HG02852 (cell line): ENCODE results near the gene PLEKHG2.

ENCODE experiments used
- ATAC-seq: cut with Tn5 transposase; IDR thresholded peaks from one replicate; pipeline ENCODE4 v1.9.1; 2021; ENCODE audit warnings: mild to moderate bottlenecking, moderate library complexity; ENCODE audit not compliant: unreplicated experiment

Gene PLEKHG2

DNA sequence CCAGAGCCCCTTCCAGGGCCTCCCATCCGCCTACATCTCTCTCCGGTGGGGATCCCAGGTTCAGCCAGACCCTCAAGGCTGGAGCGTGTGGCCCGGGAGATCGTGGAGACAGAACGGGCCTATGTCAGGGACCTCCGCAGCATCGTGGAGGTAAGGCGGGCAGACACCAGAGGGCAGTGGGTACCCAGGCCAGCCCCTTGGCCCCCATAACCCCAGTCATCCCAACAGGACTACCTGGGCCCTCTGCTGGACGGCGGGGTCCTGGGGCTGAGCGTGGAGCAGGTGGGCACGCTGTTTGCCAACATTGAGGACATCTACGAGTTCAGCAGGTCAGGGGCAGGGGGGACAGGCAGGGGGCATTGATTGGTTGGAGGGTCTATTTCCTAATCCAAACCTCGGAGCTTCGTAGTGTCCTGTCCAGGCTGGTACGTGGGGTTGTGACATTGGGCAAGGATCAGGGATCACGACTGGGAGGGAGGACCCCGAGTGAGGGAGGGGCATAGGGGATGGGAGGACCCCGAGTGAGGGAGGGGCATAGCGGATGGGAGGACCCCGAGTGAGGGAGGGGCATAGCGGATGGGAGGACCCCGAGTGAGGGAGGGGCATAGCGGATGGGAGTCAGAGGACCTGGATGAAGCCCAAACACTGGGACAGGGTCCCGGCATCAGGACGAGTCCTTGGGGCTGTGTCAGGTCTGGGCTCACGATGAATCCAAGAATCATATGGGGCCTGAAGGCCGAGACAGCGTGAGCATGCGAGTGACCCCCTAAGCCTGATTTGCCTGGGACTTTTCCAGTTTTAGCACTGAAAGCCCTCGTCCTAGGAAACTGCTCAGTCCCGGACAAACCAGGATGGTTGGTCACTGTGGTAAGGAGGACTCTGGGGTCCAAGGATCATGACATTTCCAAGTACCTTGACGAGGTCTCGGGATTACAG is 2.9 kb downstream of the PLEKHG2 start:
- no peak for ATAC-seq

DNA sequence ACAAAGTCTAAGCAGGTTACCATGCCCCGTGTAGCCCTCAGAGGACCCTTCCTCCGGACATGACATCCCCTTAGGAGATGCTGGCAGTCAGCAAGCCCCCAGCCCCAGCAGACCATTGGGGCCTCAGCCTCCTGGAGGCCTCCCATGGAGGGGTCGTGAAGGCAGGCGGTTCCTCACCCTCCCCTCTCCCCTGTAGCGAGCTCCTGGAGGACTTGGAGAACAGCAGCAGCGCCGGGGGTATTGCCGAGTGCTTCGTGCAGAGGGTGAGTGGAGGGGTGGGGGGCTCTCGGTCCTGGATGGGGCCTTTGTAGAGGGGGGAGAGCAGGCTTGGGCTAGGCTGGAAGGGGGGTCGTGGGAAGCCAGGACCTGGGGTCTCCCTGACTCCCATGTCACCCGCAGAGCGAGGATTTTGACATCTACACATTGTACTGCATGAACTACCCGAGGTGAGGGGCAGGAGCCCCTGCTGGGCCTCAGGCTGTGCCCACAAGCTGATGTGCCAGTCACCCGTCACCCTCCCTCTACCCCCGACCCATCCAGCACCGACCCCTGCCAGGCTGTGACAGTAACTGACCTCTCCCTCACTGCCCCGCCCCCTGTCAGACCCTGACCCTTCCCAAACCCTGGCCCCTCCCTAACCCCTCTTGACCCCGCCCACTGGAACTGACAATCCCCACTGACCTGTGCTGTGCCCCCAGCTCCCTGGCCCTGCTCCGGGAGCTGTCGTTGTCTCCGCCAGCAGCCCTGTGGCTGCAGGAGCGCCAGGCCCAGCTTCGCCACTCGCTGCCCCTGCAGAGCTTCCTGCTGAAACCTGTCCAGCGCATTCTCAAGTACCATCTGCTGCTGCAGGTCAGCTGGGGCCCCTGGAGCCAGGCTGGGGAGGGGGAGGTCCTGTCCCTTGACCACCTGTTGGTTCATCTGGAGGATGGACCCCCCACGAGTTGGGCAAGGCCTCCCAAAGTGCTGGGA is 4.0 kb downstream of the PLEKHG2 start:
- ATAC-seq = no peak

DNA sequence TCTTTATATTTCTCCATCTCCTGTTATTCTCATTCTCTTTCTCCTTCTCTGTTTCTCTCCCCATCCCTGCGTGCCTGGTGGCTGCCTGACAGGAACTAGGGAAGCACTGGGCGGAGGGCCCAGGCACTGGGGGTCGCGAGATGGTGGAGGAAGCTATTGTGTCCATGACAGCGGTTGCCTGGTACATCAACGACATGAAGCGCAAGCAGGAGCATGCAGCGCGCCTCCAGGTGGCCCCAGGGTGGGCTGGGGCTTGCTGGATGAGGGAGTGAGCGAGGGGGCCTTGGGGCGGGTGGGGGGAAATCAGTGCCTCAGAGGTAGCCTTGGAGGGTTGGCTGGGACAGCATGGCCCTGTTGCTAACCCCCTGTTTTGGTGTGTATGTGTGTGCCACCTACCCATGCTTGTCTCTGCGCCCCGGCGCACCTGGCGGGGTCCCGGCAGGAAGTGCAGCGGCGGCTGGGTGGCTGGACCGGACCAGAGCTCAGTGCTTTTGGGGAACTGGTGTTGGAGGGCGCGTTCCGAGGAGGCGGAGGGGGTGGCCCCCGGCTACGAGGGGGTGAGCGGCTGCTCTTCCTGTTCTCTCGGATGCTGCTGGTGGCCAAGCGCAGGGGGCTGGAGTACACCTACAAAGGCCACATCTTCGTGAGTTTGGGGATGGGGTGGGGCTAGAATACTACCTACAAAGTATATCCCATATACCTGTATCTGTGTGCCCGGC is 5.2 kb downstream of the PLEKHG2 start:
- ATAC-seq = no peak

DNA sequence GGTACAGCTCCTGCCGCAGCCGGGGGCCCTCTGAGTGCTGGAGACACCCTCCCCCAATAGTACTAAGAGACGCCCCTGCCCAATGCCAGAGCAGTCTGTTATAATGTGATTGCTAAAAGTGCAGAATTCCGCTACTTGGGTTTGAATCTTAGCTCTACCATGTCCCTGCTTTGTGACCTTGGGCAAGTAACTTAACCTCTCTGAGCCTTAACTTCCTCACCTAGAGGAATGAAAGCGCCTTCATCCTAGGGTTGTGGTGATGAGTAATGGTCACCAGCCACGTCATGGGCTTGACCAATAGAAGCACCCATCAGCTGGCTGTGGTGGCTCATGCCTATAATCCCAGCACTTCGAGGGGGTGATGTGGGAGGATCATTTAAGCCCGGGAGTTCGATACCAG is 6.5 kb downstream of the PLEKHG2 start:
- ATAC-seq = no peak

DNA sequence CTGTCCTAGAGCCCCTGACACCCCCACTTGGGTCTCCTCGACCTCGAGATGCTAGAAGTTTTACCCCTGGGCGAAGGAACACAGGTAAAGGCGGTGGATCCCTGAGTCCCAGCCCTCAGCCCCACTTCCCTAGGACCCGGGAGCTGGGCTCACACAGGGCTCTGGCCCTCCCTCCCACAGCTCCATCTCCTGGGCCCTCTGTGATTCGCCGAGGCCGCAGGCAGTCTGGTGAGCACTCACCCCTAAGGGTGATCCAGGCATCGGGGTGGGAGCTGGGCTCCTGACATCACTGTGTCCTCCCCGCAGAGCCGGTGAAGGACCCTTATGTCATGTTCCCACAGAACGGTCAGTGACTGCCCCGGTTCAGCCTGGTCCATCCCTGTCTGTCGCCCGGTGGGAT is 8.3 kb downstream of the PLEKHG2 start:
- ATAC-seq = no peak

DNA sequence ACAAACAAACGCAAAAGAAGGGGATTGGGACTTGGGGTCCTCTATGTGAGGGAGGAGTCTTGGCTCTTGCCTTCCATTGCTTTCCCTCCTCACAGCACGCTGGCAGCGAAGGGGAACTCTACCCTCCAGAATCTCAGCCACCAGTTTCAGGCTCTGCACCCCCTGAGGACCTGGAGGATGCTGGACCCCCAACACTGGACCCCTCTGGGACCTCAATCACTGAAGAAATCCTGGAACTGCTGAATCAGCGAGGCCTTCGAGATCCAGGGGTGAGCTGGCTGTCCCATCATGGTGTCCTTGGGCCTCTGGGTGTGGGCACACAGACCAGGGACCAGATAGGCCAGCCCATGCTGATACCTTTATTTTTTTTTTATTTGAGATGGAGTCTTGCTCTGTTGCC is 9.6 kb downstream of the PLEKHG2 start:
- ATAC-seq = no peak

DNA sequence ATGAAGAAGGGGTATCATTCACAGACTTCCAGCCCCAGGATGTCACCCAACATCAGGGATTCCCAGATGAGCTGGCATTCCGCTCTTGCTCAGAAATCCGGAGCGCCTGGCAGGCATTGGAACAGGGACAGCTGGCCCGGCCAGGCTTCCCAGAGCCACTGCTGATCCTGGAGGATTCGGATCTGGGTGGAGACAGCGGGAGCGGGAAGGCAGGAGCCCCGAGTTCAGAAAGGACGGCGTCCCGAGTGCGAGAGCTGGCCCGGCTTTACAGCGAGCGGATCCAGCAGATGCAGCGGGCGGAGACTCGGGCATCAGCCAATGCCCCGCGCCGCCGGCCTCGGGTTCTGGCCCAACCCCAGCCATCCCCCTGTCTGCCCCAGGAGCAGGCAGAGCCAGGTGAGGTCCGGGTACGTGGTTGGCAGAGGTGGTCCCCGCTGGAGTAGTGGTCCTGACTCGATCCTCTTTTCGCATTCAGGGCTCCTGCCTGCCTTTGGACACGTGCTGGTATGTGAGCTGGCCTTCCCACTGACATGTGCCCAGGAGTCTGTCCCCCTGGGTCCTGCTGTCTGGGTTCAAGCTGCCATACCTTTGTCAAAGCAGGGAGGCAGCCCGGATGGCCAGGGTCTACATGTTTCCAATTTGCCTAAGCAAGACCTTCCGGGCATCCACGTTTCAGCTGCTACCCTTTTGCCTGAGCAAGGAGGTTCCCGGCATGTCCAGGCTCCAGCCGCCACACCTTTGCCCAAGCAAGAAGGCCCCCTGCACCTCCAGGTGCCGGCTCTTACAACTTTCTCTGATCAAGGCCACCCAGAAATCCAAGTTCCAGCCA is 11.0 kb downstream of the PLEKHG2 start:
- no peak for ATAC-seq

DNA sequence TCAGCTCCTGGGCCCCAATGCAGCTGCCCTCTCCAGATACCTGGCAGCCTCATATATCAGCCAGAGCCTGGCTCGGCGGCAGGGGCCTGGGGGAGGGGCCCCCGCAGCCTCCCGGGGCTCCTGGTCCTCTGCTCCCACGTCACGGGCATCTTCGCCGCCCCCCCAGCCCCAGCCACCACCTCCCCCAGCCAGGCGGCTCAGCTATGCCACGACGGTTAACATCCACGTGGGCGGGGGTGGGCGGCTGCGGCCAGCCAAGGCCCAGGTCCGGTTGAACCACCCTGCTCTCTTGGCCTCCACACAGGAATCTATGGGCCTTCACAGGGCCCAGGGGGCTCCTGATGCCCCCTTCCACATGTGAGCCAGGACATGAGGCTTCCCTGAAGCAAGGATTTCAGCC is 12.5 kb downstream of the PLEKHG2 start:
- ATAC-seq = no peak

DNA sequence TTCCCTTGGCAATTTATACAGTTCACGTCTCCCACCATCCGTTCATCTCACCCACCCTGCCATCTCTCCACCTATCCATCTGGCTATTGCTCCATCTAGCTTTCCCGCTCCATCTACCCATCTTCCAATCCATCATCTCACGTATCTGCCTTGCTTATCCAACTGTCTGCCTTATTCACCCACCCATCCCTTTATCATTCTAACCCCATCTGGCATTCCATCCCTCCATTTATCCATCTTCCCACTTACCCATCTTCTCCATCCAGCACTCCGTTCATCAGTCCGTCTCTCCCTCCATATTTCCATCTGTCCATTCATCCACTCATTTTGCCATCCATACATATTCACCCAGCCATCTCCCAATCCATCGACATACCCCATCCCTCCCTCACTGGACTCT is 13.3 kb downstream of the PLEKHG2 start:
- ATAC-seq = no peak

DNA sequence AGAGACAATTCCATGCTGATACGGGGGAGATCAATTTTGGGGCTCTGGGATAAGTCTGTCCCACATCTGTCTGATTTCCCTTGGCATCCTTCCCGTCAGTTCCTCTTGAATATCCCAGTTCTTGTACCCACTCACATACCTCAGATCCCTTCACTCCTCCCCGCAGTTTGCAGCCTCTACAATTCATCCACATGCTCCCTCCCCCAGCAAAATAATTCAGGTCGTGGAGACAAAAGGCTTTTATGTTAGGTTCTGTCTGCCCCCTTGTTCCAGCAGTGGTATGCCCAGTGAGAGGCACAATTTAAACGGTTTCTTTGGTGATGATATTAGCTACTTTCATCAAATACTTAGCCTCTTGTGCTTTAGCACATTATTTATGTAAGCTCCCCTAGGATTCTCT is 13.7 kb downstream of the PLEKHG2 start:
- no peak for ATAC-seq

DNA sequence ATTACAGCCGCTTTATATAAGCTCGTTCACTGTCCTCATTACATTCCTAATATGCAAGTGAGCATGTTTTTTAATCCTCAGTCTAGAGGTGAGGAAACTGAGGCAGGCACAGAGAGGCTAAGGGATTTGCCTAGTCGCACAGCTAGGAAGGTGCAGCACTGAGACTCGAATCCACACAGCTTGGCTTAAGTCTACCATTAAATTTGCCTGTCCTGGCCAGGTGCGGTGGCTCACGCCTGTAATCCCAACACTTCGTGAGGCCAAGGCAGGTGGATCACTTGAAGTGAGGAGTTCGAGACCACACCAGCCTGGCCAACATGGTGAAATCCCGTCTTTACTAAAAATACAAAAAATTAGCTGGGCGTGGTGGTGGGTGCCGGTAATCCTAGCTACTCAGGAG is 15.2 kb downstream of the PLEKHG2 start:
- no peak for ATAC-seq

DNA sequence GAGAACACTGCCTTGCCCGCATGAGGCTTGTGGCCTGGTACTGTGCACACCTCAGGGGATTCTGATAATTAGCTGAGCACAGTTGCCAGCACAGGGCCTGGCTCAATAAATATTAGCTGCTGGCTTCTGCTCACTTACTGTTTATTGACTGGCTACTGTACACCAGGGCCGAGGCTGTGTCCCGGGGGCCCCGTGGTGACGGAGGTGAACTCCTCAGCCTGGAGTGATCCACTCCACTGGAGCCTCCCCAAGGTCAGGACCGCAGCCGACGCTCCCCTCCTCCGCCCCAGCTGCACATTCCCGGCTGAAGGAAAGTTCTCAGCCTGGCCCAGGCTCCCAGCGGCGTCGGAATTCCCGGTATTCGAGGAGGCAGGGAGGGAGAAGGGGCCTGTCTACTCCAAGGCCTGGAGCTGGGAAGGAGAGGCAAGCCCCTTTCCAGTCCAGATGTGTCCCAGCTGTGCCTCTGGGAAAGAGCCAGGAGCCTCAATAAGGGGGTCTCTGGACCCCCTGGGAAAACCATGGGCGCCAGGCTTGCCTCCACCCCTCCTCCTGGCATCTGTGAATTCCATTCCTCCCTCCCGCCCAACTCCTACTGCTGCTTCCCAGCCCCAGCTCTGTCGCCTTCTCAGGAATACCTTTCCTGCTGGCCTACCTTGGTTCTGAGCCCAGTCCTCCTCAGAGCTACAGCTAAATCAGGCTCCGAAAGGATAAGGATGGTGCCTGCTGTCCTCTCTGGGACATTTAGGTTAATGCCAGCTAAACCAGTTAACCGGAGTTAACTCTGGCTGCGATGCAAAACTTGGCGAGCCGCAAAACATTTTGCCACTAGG is 16.0 kb downstream of the PLEKHG2 start:
- ATAC-seq = no peak

DNA sequence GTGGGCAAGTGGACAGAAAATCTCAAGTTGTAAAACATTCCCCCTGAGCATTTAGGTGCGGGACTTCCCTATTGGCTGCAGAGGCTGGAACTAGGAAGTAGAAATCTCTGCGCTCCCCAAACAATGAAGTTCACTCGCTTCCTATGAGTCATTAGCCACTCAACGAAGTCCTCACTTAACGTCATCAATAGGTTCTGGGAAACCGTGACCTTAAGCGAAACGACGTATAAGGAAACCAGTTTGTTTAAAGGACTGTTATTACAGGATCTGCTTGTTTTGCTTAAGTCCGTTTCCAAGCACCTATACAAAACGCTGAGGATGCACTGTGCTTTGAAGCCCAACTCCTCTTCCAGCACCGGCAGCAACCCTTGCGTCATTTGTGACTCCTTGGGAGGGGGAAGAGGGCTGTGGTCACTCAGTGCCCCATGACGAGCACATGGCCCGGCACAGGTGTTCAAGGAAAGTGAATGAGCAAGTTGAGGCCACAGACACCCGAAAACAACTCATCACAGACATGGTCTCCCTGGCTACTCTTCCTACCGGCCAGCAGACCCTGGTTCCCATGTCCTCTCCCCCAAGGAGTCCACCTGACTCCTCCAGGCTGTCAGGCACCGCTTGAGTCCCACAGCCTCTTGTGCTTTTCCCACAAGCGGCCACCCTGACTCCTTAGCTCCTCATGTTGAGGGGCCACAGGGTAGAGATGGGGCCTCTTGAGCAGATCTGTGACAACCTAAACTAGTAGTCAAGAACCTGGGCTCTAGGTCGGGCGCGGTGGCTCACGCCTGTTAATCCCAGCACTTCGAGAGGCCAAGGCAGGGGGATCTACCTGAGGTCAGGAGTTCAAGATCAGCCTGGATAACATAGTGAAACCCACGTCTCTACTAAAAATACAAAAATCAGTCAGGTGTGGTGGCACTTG is 18.5 kb downstream of the PLEKHG2 start:
- ATAC-seq = peak; percentile 56

DNA sequence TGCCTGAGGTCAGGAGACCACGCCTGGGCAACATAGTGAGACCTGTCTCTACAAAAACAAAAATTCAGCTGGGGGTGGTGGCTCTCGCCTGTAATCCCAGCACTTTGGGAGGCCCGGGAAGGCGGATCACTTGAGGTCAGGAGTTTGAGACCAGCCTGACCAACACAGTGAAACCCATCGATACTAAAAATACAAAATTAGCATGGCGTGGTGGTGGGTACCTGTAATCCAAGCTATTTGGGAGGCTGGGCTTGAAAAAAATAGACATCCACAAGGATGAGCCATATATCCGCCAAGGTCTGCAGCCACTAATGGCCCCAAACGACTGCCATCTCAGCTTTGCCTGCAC is 20.2 kb downstream of the PLEKHG2 start:
- ATAC-seq = no peak

DNA sequence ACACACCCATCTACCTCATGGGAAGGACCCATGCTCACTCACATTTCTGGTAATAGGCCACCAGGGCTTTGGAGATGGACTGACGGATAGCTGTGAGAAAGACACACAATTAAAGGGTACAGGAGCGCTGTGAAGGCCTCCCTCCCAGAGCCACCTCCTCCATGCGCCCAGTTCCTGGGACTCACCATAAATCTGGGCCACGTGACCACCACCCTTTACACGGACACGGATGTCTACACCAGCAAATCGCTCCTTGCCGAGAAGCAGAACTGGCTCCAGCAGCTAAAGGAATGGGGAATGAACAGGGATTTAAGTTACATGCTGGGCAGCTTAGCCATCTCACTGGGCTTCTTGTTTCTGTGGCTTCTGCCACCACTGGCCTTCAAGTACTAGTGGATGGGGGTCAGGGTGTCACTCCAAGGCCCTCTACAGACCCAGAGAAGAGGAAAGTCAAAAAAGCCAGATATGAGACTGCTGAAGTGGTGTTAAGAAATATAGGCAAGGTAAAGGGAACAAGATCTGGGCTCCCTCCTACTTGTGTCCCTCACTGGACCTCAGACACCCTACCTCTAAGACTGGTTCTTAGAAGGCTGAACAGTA is 21.1 kb downstream of the PLEKHG2 start:
- ATAC-seq = no peak

DNA sequence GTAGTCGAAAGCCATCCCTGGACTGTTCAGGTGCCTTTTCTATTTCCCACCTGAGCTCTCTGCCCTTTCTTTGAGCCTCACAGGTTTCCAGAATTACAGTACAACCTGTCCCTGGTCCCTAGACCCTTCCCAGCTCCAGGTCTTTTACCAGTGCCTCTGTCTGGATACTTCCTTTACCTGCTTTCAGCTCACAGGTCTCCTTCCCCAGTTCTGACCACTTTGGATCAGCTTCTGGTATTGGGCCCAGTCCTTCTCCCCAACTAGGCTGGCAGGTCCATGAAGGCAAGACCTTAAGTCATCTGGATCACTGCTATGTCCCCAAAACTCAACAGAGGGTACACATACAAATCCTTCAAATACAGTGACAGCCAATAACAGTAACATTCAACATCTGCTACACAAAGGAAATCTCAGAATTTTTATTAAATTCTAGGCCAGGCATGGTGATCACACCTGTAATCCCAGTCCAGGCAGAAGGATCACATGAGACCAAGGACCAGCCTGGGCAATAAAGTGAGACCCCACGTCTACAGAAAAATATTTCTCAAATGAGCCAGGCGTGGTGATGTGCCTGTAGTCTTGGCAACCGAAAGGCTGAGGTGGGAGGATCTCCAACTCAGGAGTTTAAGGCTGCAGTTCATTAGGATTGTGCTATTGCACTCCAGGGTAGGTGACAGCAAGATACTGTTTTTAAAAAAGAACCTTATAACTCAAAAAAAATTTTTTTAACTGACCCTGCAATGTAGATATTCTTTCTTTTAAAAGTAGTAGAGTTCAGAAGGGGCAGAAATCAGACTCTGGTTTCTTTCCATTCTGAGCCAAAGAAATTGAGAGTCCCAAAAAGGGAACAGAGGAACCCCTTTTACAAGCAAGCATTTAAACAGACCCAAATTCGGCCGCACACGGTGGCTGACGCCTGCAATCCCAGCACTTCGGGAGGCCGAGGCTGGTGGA is 21.9 kb downstream of the PLEKHG2 start:
- ATAC-seq = no peak
